Ishikawa (cell line): ENCODE data around the gene NAA11.

Experiments
- CREB1 ChIP-seq: IDR thresholded peaks from 2 replicates; pipeline ENCODE4 v1.6.1; 2012; ENCODE audit warnings: low read depth
- FOXM1 ChIP-seq: IDR thresholded peaks from 2 replicates; pipeline ENCODE4 v1.6.1; 2012; ENCODE audit warnings: low read depth, borderline replicate concordance
- MAX ChIP-seq: IDR thresholded peaks from 2 replicates; pipeline ENCODE4 v1.6.1; 2012
- NFIC ChIP-seq: IDR thresholded peaks from 2 replicates; pipeline ENCODE4 v1.6.1; 2012
- RAD21 ChIP-seq: IDR thresholded peaks from 2 replicates; pipeline ENCODE4 v1.6.1; 2012; ENCODE audit warnings: low read depth
- REST ChIP-seq: IDR thresholded peaks from 2 replicates; pipeline ENCODE4 v1.6.1; 2012; ENCODE audit warnings: low read depth, mild to moderate bottlenecking
- TAF1 ChIP-seq: IDR thresholded peaks from 2 replicates; pipeline ENCODE4 v1.6.1; 2012; ENCODE audit warnings: low read depth, mild to moderate bottlenecking
- TCF12 ChIP-seq: IDR thresholded peaks from 2 replicates; pipeline ENCODE4 v1.6.1; 2012; ENCODE audit warnings: low read depth
- YY1 ChIP-seq: IDR thresholded peaks from 2 replicates; pipeline ENCODE4 v1.6.1; 2012; ENCODE audit warnings: low read depth
- ZBTB7A ChIP-seq: IDR thresholded peaks from 2 replicates; pipeline ENCODE4 v1.6.1; 2012; ENCODE audit warnings: low read depth

- TF ChIP-seq FOXM1, result no peak
- no peak for TF ChIP-seq CREB1
- no peak for TF ChIP-seq TAF1
- no peak for TF ChIP-seq MAX
- TF ChIP-seq ZBTB7A, result no peak
- no peak for TF ChIP-seq NFIC
- TF ChIP-seq RAD21, result no peak
- no peak for TF ChIP-seq YY1
- TF ChIP-seq REST, result no peak
- TF ChIP-seq TCF12, result no peak
Observed at GRCh38 chr4:79300280-79300679, 25.6 kb downstream of the NAA11 start.
